GM23338 (cell line): Measurements from ENCODE around the gene PRPF31.
"Not testable (repeated sequence)": the region's sequence is repeated elsewhere in the genome, so short reads cannot be mapped to it uniquely, and the experiment has no call there.

Experiments used
- CREB1 ChIP-seq: fragments of 250-450 bp; sonication (Bioruptor Pico); IDR thresholded peaks from 2 replicates; pipeline ENCODE4 v1.5.0; 2020; ENCODE audit warnings: low read depth, mild to moderate bottlenecking, moderate library complexity
- CTCF ChIP-seq, 2 experiments: fragments of 200-600 bp in 1 of 2; sonication (generic) in 1 of 2; conservative IDR thresholded peaks; 2 replicates each; pipeline versions ENCODE4 v1.5.1 to v1.6.1; 2016 to 2017; ENCODE audit warnings: antibody characterized with exemption in 2 of 2, low read depth in 2 of 2, mild to moderate bottlenecking in 2 of 2, moderate library complexity in 1 of 2
- EZH2 ChIP-seq: fragments of 200-600 bp; sonication (generic); IDR thresholded peaks from one replicate; pipeline ENCODE4 v1.8.0; 2017; ENCODE audit warnings: antibody characterized with exemption, mild to moderate bottlenecking, low read depth; ENCODE audit not compliant: unreplicated experiment
- EZH2phosphoT487 ChIP-seq: fragments of 200-600 bp; sonication (generic); IDR thresholded peaks from one replicate; pipeline ENCODE4 v1.8.1; 2018; ENCODE audit warnings: antibody characterized with exemption; ENCODE audit not compliant: unreplicated experiment
- JUNB ChIP-seq: IDR thresholded peaks from one replicate; pipeline ENCODE4 v1.6.1; 2016; ENCODE audit warnings: antibody characterized with exemption; ENCODE audit not compliant: unreplicated experiment
- NANOG ChIP-seq: IDR thresholded peaks from 2 replicates; pipeline ENCODE4 v1.6.1; 2016; ENCODE audit warnings: antibody characterized with exemption, borderline replicate concordance
- POLR2AphosphoS5 ChIP-seq: IDR thresholded peaks from 2 replicates; pipeline ENCODE4 v1.6.1; 2016; ENCODE audit warnings: antibody characterized with exemption, low read depth
- REST ChIP-seq: IDR thresholded peaks from one replicate; pipeline ENCODE4 v1.6.1; 2018; ENCODE audit warnings: antibody characterized with exemption; ENCODE audit not compliant: unreplicated experiment
- STAT1 ChIP-seq: IDR thresholded peaks from one replicate; pipeline ENCODE4 v1.6.1; 2016; ENCODE audit warnings: antibody characterized with exemption; ENCODE audit not compliant: unreplicated experiment

GRCh38 chr19:54171736-54172431 is 56.3 kb downstream of the PRPF31 start:
- not testable (repeated sequence) for TF ChIP-seq CTCF (conservative IDR thresholded peaks at IDR 0.05; ENCODE audit: low read depth in 2 of 2); EZH2phosphoT487; REST; POLR2AphosphoS5; EZH2; STAT1; NANOG; CREB1 (CRISPR knock-in tag); JUNB
